GM18858 (cell line): ENCODE results near the gene DESI1.
"Not testable (repeated sequence)": the region's sequence is repeated elsewhere in the genome, so short reads cannot be mapped to it uniquely, and the experiment has no call there.

Experiments used
- ATAC-seq: cut with Tn5 transposase; IDR thresholded peaks from one replicate; pipeline ENCODE4 v1.9.1; 2021; ENCODE audit not compliant: unreplicated experiment

DESI1 gene

DNA sequence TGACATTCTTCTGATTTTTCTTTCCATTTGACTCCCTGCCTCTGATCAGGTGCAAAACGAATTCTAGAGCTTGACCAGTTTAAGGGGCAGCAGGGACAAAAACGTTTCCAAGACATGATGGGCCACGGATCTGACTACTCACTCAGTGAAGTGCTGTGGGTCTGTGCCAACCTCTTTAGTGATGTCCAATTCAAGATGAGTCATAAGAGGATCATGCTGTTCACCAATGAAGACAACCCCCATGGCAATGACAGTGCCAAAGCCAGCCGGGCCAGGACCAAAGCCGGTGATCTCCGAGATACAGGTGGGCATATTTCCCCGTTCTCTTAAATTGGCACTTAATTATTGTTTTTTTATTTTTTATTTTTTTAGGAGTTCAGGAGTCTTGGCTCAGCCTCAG, 15.6 kb upstream of the DESI1 start:
- no peak for ATAC-seq

DNA sequence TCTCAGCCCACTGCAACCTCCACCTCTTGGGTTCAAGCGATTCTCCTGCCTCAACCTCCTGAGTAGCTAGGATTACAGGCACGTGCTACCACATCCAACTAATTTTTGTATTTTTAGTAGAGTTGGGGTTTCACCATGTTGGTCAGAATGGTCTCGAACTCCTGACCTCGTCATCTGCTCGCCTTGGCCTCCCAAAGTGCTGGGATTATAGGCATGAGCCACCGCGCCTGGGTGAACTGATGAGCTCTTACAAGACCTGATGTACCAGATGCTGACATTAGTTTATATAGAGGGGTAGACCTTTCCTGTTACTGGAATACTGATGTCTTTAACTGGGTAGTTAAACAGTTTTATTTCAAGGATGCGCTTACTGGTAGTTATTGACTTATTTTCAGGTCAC, 13.8 kb upstream of the DESI1 start:
- not testable (repeated sequence) for ATAC-seq

DNA sequence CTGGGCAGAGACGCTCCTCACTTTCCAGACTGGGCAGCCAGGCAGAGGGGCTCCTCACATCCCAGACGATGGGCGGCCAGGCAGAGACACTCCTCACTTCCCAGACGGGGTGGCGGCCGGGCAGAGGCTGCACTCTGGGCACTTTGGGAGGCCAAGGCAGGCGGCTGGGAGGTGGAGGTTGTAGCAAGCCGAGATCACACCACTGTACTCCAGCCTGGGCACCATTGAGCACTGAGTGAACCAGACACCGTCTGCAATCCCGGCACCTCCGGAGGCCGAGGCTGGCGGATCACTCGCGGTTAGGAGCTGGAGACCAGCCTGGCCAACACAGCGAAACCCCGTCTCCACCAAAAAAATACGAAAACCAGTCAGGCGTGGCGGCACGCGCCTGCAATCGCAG, 10.8 kb upstream of the DESI1 start:
- ATAC-seq: not testable (repeated sequence)

GRCh38 chr22:41631115-41631514, 10.3 kb upstream of the DESI1 start:
- ATAC-seq: not testable (repeated sequence)

DNA sequence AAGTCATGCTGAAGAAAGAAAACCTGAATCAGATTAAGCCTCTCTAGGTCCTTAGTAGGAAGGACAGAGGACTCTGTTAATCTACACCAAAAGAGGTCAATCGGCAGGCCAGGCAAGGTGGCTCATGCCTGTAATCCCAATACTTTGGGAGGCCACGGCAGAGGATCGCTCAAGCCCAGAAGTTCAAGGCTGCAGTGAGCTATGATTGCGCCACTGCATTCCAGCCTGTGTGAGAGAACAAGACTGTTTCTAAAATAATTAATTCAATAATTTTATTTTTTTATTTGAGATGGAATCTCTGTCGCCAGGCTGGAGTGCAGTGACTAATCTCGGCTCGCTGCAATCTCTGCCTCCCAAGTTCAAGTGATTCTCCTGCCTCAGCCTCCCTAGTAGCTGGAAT, 4.7 kb upstream of the DESI1 start:
- no peak for ATAC-seq

DNA sequence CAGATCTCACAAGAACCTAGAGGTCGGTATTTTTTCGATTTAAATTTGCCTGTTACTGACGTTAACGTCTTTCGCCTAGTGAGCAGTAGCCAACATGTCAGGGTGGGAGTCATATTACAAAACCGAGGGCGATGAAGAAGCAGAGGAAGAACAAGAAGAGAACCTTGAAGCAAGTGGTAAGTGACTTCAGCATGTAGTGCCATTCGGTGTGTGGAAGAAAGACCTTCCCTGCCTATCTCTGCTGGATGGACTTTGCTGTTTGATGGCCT, 1.0 kb upstream of the DESI1 start:
- ATAC-seq: no peak

DNA sequence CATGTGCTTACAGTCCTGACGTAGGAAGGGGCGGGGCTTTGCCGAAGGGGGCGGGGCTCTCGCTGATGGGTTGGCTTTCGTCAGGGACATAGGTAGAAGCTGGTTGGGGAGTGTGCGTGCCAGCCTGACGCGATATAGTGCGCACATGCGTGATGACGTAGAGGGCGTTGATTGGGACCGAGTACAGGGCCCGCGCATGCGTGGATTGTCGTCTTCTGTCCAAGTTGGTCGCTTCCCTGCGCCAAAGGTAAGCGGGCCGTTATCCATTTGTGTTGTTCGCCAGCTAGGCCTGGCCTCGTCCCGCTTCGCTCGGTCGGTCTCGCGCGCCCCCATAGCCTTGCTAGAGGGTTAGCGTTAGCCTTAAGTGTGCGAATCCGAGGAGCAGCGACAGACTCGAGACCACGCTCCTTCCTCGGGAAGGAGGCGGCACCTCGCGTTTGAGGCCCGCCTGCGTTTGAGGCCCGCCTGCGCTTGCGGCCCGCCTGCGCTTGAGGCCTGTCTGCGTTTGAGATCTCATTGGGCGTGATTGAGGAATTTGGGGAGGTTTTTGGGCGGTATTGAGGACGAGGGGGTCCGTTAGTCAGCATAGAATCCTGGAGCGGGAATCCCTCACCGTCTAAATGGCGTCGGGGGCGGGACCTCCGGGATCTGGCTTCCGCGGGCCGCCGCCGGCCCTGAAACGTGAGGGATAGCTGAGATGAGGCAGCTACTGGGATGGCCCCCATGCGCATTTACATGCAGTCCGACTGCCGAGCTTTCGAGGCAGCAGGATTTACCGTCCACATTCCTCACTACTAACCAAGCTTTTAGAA, 462 bp upstream of the DESI1 start, which contains the start of gene XRCC6:
XRCC6 (plus strand) TSS at position 197 of the 812 bp plus-strand sequence. CDS start 710 bp downstream, outside the sequence.
- peak; percentile 53 for ATAC-seq

GRCh38 chr22:41619979-41620588, 759 bp downstream of the DESI1 start:
- ATAC-seq: no peak

- no peak for ATAC-seq
Measured at GRCh38 chr22:41613456-41613855, 7.4 kb downstream of the DESI1 start.

- ATAC-seq: no peak
Measured at GRCh38 chr22:41612603-41613306, 8.1 kb downstream of the DESI1 start.

- no peak for ATAC-seq
Measured at GRCh38 chr22:41608386-41608785, 12.5 kb downstream of the DESI1 start.

- ATAC-seq: no peak
Measured at GRCh38 chr22:41603873-41604332, 16.9 kb downstream of the DESI1 start.

DNA sequence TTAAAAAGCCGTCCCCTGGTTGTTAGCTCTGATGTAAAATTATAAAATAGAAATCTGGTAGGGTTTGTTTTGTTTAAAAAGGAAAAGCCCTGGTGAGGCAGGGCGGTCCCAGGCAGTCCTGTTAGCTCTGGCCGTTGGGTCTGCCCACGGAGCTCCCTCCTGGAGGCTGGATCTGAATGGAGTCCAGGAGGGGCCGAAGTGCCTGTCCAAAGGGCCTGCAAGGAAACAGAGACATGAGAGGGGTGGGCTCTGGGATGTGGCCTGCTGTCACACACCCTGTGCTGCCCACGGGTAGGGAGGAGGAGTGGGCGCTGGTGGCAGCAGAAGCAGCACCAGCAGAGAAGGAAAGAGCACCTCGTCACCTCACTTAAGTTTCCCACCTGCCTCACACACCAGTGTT, 19.9 kb downstream of the DESI1 start:
- ATAC-seq: no peak

DNA sequence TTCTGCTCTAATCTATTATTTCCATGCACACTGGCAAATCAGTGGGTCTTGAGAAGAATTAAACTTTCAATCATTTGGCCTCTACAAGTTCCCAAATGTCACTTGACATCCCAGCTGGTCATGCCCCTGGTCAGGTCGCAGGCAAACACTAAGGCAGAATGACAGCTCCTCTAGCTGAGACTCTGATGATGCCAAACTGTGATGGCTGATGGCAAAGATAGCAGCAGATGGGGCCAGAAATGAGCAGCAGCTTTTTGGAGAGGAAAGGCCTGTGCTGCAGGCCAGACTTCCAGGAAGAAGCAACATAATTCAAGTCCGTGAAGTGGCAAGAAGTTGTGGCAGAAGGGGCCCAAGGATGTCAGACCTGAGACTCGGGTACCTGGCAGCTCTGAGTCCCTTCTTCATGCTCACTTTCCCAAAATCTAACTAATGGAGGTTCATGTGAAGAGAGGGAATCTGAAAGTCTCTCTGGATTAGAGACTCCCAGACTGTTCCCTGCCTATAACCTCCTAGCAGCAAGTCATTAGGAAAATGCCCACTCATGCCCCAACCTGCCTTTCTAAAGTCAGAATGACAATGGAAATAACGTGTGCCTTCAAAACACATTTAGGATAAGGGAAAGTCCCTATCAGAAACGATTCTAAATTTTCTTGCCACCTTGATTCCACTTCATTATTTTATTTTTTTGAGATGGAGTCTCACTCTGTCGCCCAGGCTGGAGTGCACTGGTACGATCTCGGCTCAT, 21.8 kb downstream of the DESI1 start:
- ATAC-seq: no peak

- no peak for ATAC-seq
Measured at GRCh38 chr22:41598081-41598480, 22.8 kb downstream of the DESI1 start.

DNA sequence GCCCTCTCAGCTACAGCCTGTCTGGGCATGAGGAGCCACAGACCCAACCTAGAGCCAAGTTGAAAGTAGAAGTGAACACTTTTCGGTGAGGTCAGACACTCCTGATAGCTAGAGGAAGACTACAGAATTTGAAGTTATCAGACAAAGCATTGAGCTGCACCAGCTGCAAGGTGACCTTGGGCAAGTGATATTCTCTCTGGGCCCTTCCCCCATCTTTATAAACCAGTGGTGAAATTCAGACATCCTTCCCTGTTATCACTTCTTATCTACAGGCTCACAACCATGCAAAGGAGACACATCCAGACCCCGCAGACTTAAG, 23.2 kb downstream of the DESI1 start:
- no peak for ATAC-seq

- ATAC-seq: no peak
Measured at GRCh38 chr22:41596776-41597634, 23.8 kb downstream of the DESI1 start.

- no peak for ATAC-seq
Measured at GRCh38 chr22:41595703-41596102, 25.1 kb downstream of the DESI1 start.

GRCh38 chr22:41593336-41593960, 27.4 kb downstream of the DESI1 start:
- not testable (repeated sequence) for ATAC-seq
